ENCODE results near the gene GTF2IRD1.
"Not testable (repeated sequence)": the region's sequence is repeated elsewhere in the genome, so short reads cannot be mapped to it uniquely, and the experiment has no call there.

GTF2IRD1 gene

DNA sequence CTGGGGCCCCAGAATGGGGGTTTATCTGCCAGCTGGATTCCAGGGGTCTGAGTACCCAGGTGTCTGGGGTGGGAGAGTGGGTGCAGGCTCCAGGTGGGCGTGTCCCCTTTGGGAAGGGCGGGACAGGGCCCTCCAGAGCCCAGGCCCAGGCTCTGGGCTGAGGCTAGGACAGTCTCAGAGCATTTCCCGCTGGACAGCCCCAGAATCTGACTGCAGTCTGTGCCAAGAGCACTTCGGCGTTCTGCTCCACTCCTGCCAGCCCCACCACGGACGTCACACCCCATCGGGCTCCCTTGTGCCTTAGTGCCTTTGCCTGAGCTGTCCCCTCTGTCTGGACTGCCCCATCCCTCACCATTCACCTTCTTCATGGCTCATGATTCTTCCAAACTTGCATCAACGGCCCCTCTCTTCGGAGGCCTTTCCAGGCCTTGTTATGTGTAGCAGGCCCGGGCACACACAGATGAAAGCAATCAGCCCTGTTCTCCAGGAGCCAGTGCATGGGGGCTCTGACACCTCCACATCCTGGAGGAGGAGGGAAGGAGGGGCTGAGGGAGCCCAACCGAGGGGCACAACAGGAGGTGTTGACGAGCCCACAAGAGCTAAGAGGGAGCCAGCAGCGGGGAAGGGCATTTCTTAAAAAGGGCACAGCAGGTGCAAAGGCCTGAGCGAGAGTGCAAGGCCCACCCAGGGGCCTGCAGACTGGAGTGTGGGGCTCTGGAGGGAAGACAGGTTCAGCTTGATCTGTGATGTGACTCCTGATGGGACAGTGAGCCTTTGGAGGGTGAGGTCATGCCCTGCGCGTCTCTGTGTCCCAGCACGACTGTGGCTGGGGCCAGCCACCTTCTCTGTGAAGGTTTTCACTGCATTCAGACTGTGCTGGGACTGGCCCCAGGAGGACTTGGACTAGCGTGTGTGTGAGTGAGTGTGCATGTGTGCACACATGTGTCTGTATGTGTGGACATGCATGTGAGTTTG lies 41.7 kb downstream of the GTF2IRD1 start:
- DNase-seq: no peak

DNA sequence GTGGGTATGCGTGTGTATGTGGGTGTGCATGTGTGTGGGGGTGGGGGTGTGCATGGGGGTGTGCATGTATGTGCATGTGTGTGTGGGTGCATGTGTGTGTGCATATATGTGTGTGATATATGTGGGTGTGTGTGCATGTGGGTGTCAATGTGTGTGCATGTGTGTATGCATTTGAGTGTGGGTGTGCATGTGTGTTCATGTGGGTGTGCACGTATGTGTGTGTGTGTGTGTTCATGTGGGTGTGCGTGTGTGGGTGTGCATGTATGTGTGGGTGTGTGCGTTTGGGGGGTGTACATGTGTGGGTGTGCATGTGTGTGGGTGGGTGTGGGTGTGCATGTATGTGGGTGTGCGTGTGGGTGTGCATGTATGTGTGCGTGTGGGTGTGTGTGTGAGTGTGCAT lies 42.6 kb downstream of the GTF2IRD1 start:
- no peak for DNase-seq

DNA sequence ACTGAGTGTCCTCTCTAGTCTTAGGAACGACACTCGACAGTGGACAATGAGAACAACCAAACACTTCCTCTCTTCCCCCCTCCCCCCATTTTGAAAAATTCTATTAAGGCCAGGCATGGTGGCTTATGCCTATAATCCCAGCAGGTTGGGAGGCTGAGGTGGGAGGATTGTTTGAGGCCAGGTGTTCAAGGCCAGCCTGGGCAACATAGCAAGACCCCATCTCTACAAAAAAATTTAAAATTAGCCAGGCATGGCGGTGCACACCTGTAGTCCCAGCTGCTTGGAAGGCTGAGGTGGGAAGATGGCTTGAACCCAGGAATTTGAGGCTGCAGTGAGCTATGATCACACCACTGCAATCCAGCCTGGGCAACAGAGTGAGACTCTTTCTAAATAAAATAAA lies 43.1 kb downstream of the GTF2IRD1 start:
- DNase-seq: not testable (repeated sequence)

DNA sequence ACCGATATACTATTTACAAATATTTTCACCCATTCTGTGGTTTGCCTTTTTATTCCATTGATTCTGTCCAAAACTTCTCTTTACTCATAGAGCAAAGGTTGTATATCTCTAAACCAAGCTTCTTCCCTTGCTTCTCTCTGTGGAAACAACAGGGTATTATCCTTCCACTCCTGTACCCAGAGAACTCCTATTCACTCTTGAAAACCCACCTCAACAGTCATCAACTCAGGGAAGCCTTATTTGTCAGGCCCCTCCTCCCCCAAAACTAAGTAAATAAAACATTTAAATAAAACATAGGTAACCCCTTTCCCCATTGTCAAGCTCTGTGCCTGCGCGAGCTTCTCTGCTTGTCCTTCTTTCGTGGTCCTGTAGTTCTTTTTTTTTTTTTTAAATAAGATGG lies 44.6 kb downstream of the GTF2IRD1 start:
- DNase-seq: no peak

DNA sequence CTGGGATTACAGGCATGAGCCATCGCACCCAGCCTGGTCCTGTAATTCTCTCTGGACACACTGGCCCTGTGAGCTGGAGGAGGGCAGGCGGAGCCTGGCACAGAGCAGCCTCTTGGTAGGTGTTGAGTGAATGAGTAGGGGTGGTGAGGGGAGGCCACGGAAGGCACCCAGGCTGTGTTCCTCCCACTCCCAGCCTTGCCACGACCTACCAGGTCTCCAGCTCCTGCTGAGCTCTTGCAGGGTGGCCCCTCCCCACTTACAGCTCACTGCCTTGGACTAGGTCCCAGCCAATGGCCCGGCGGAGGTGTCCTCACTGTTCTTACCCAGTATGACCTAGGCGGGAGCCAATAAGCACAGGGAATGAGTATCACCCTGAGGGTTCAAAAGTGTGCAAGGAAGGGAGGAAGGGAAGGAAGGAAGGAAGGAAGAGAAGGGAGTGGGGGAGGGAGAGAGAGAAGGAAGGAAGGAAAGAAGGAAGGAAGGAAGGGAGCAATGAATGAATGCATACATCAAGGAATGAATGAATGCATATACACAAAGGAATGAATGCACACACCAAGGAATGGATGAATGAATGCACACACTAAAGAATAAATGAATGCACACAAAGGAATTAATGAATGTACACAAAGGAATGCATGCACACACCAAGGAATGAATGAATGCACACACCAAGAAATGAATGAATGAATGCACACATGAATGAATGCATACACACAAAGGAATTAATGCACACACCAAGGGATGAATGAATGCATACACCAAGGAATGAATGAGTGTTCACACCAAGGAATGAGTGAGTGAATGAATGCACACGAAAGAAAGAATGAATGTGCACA lies 45.5 kb downstream of the GTF2IRD1 start:
- no peak for DNase-seq

DNA sequence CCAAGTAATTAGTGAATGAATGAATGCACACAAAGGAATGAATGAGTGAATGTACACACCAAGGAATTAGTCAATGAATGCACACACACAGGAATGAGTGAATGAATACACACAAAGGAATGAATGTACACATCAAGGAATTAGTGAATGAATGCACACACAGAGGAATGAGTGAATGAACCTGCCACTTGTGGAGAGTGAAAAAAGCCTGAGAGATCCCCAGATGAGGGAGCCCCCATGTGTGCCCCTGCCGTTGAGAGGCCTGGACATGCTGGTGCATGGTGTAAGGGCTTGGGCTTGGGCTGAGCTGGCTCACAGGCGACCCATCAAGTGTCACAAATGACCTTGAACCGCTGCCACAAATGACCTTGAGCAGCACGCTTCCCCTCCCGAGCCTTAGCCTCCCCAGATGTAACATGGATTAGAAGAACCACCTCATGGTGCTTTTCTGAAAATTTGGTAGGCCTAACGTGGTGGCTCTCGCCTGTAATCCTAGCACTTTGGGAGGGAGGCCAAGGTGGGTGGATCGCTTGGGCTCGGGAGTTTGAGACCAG lies 46.2 kb downstream of the GTF2IRD1 start:
- DNase-seq: no peak

DNA sequence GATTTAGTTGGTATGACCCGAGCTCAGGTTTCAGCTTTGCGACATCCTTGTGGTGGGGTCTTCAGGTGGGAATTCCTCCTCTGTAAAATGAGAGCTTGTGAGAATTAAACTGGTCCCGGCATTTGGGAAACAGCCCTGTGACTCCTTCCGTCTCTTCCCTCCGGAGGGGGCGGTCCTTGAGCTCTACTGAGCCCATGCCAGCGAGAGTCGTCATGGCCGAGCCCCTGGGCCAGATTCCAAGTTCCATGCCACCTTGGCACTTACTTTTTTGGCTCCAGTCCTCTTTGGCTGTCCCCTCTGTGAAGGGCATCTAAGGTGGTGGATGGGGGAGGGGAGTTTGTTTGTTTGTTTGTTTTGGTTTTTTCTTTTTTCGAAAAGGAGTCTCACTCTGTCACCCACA lies 47.6 kb downstream of the GTF2IRD1 start:
- no peak for DNase-seq

DNA sequence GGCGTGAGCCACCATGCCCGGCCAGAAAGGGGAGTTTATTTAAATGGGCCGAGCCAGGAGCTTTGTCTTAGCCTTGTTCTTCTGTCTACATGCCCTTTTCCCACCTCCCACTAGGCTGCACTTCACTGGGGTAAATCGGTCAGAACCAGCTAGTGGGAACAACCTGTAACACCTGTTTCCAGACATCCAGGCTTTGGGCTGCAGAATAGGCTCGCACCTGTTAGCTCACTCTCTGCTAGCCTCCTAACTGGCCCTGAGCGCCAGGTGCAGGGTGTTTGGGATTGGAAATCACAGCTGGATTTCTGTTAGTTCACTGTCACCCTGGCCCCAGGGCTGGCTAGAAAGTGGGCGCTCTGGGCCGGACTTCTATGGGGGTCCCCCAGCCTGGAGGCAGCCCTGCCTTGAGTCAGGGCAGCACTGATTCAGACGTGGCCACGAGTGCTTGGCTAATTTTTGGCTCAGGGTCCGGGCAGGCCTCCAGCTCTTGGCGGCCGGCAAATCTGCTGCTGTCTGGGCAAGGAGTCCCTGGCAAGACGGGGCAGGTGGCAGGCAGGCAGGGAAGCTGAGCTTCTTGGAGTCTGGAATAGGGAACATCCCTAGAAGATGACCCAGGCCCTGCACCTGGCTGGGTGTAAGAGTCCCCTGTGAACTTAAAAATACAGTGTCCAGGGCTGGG lies 48.6 kb downstream of the GTF2IRD1 start:
- no peak for DNase-seq

DNA sequence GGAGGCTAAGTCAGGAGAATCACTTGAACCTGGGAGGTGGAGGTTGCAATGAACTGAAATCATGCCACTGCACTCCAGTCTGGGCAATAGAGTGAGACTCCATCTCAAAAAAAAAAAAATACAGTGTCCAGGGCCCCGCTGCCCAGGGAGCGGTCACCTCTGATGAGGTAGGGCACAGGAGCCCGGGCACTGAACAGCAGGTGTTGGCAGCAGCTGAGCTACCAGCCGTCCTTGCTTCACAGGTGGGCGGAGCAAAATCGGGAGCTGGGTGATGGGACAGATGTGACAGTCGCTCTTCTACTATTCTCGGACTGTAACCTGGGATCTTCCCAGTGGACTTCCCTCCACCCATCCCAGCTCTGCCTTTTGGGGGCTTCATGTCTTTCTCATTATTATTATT lies 49.4 kb downstream of the GTF2IRD1 start:
- no peak for DNase-seq

DNA sequence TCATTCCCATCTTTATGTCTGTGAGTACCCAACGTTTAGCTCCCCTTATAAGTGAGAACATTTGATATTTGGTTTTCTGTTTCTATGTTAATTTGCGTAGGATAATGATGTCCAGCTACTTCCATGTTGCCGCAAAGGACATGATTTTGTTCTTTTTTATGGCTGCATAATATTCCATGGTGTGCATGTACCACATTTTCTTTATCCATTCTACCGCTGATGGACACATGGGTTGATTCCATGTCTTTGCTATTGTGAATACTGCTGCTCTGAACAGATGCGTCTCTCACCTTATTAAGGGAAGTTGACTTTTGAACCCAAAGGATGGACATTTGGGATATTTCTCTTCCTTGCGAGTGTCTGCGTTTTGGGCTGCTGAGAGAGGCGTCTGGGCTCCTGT lies 50.2 kb downstream of the GTF2IRD1 start:
- no peak for DNase-seq

DNA sequence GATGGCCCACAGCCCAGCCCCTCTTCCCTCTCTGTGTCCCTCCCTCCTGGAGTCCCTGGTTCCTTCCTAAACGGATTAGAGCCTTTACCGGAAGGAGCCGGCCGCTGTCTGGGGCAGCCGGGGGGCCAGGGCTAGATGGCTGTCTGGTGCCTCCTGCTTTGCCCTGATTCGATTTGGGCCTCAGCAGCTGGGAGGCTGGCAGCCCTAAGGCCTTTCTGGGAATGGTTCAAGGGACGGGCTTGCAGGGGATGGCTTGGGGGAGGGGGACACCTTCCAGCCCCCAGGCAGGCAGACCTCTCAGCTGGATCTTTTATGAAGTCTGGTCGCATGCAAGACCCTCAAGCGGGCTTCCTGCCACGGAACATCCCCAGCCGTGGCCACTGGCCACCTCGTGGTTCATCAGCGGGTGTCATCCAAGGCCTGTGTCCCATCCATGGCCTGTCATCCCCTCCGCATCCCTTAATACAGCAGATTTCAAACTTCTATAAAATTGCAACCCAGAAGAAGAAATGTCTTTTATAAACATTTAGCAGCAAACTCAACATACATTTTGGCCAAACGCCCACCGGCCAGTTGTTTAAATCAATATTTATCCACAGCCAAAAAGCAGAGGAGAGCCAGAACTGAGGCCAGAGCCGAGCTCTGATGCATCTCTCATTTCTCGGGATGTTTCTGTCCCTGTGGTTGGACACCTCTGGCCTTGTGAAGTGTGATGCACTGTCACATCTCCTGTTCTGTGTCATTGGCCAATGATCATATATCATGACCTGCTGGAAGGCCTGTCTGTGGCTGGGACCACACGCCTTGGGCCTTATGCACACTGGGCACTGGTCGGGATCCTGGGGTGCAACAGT lies 52.0 kb downstream of the GTF2IRD1 start:
- no peak for DNase-seq

DNA sequence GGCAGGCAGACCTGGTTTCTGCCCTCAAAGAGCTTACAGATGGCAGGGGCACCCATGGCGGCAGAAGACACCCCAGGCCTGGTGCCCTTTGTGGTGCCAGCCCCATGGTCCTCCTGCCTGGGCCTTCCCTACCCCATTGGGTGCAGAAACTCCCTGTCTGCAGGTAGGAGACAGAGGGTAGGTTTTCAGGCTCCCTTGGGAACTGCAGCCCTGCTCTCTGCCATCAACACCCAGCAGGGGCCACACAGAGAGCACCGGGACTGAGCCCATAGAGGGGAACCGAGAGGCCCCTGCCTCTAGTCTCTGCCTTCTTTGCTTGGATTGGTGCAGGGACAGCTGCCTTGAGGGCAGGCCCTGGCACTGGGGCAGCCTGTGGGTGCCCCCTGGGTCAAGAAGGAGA lies 52.6 kb downstream of the GTF2IRD1 start:
- DNase-seq: no peak

DNA sequence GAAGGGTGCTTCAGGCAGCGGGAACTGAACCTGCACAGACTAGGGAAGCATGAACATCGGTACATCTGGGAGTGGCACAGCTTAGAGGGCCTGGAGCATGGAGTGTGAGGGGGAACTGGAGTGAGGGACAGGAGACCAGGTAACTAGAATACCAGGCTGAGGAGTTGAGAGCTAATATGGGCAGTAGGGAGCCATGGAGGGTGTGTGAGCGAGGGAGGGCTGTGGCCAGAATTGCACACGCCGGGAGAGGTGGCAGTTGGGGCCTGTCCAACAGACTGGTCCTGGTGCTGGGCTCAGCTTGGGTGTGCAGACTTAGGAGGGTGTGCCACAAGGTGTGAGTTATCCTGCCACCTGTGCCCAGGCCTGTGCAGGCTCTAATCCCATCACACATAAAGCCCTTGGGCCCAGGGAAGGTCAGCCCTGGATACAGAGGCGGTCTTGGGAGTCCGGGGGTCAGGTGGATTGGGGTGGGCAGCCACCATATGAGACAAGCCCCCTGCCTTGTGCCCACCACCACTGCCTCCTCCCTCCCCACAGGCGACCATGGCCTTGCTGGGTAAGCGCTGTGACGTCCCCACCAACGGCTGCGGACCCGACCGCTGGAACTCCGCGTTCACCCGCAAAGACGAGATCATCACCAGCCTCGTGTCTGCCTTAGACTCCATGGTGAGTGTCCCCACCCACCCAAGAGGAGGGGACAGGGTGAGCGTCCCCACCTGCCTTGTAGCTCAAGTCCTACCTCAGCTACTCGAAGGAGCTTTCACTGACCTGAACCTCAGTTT lies 54.0 kb downstream of the GTF2IRD1 start:
- no peak for DNase-seq

DNA sequence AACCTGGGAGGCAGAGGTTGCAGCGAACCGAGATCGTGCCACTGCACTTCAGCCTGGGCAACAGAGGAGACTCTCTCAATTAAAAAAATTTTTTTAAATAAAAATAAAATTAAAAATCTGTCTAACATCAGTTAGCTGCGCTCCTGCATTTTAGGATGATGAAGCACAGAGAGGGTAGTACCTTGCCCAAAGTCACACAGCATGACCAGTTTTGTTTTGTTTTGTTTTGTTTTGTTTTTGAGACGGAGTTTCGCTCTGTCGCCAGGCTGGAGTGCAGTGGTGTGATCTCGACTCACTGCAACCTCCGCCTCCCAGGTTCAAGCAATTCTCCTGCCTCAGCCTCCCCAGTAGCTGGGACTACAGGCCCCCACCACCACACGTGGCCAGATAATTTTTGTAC lies 55.7 kb downstream of the GTF2IRD1 start:
- DNase-seq: not testable (repeated sequence)

DNA sequence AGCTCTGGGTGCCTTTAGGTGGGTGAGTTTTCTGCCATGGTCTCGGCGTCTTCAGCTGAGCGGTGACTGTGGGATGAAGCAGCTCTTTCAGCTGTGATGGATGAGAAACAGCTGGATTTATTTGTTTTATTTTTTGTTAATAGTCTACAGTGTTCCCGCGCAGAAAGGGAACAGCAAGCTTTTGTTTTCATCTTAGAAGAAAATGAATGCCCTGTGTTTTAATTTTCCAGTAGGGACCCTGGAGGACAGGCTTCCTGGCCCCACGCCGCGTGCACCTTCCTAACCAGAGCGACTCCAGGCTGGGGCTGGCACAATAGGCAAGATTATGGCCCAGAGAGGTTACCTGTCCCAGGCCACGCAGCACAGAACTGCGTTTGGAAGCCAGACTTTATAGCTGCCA lies 57.6 kb downstream of the GTF2IRD1 start:
- DNase-seq: no peak

DNA sequence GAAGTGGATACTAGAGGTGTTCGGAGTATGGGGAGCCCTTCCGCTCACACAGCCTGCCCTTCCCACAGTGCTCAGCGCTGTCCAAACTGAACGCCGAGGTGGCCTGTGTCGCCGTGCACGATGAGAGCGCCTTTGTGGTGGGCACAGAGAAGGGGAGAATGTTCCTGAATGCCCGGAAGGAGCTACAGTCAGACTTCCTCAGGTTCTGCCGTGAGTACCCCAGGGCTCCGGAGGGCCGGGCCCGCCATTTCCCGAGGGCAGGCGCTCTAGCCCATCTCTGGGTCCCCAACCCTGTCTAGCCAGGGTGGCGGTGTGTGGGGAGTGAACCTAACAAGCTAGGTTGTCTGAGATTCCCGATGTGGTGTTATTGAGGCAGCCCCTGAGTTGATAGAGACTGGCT lies 59.1 kb downstream of the GTF2IRD1 start:
- DNase-seq: no peak

DNA sequence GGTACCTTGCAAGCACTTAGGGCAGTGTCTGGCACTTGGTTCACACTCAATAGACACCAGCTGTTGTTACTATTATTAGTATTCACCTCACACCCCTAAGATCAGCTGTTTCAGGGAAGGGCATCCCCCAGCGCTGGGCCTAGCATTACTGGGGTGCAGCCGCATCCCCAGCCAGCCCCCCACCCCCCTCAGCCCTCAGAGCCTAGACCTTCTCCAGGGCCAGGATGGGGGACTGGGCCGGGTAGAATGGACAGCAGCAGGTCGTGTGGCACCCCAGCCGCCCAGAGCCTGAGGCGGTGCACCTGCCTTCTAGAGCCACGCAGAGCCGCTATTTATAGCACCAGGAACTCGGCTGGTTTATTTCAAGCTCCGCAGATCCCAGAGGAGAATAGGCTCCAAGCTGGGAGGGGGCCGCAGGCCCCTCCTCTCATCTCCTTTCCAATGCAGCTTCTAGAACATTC lies 60.5 kb downstream of the GTF2IRD1 start:
- no peak for DNase-seq

DNA sequence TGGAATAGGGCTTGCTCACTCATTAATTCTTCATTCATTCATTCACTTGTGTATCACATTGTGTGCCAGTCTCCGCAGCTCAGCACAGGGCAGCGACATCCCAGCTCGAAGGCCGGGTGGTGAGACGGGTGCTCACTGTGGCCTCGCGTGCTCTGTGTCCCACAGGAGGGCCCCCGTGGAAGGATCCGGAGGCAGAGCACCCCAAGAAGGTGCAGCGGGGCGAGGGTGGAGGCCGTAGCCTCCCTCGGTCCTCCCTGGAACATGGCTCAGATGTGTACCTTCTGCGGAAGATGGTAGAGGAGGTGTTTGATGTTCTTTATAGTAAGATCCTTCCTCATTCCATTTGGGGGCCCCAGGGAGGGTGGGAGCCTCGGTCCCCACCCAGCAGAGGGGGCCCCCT lies 61.6 kb downstream of the GTF2IRD1 start:
- DNase-seq: no peak

DNA sequence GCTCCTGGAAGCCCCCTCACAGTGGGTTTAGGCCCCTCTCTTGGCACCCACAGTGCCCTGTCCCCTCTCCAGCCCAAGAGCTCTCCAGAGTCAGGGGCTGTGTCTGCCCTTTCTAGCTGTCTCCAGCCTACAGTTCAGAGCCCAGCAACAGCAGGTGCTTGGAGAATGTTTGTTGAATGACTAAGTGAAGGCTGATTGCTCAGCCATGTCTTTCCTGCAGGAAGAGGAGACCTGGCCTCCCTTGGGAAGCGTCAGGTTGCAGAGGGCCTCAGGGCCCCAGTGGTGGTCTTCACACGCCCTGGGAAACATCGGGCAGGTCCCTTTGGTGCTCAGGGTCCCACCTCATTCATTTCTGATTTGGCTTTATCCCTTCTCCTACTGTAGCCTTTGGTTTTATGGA lies 62.5 kb downstream of the GTF2IRD1 start:
- no peak for DNase-seq

DNA sequence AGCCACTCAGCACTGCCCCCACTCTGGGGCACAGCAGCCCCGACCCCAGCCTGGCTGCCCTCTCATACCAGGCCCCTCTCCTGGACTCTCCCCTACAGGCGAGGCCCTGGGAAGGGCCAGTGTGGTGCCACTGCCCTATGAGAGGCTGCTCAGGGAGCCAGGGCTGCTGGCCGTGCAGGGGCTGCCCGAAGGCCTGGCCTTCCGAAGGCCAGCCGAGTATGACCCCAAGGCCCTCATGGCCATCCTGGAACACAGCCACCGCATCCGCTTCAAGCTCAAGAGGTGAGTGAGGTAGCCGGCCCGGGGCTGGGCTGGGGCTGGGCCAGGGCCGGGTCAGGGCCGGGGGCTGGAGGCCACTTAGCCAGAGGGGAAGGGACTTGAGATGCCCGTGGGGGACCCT lies 64.3 kb downstream of the GTF2IRD1 start:
- DNase-seq: no peak

DNA sequence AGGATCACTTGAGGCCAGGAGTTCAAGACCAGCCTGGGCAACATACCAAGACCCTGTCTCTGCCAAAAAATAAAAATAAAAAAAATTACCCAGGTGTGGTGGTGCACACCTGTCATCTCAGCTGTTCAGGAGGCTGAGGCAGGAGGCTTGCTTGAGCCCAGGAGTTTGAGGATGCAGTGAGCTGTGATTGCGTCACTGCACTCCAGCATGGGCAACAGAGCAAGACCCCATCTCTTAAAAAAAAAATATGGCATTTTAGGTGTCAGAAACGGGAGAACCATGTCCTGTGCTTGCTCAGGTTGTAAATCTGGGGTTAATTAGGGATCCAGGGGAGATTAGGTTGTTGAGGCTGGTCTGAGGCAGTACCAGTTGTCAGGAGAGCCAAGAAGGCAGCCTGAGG lies 64.9 kb downstream of the GTF2IRD1 start:
- no peak for DNase-seq

Data from stimulated activated CD4-positive, alpha-beta T cell treated with anti-CD3 and anti-CD28 coated beads, Interleukin-4, amount 100 ng/mL, for 24 hours (primary cell).